ENCODE results near the gene VOPP1. TPM values are rescaled to one million over a fixed set of nuclear protein-coding genes. Genes with fewer than 3 reads are reported as not detected.
"Not testable (repeated sequence)": the region's sequence is repeated elsewhere in the genome, so short reads cannot be mapped to it uniquely, and the experiment has no call there.

VOPP1 gene
- total RNA-seq, 3 donors from 2014 or later = 28.2 to 42.6 (median 40.8) TPM

GRCh38 chr7:55513868-55514267 is 58.4 kb downstream of the VOPP1 start:
- no peaks in the 10 kb centered on the region for H3K36me3 ChIP-seq
- no peaks in the 10 kb centered on the region for H3K9me3 ChIP-seq
- no peak overlapping the region for H3K27ac ChIP-seq
- no peak overlapping the region for H3K4me3 ChIP-seq
- intact Hi-C loops (cut with DNase I; ENCODE audit: low total_unique reads) = no loop called here
- no peaks in the 10 kb centered on the region for H3K4me1 ChIP-seq
- no peak for DNase-seq (ENCODE audit: low spot score in 2 of 2)
- no peak for TF ChIP-seq CTCF (IDR thresholded peaks at IDR 0.05)
- no peak for TF ChIP-seq POLR2AphosphoS5 (IDR thresholded peaks at IDR 0.05)
- TF ChIP-seq POLR2A (IDR thresholded peaks at IDR 0.05) = no peak
- no peaks in the 10 kb centered on the region for H3K27me3 ChIP-seq

GRCh38 chr7:55512635-55513191 is 59.6 kb downstream of the VOPP1 start:
- H3K27me3 ChIP-seq = no peaks in the 10 kb centered on the region
- H3K4me3 ChIP-seq = no peak overlapping the region
- no peak overlapping the region for H3K27ac ChIP-seq
- intact Hi-C loops (cut with DNase I; ENCODE audit: low total_unique reads) = no loop called here
- TF ChIP-seq CTCF (IDR thresholded peaks at IDR 0.05) (no peak), POLR2AphosphoS5 (IDR thresholded peaks at IDR 0.05) (no peak)
- DNase-seq (ENCODE audit: low spot score in 2 of 2) = no peak
- H3K4me1 ChIP-seq = no peaks in the 10 kb centered on the region
- H3K9me3 ChIP-seq = no peaks in the 10 kb centered on the region
- no peaks in the 10 kb centered on the region for H3K36me3 ChIP-seq

- no peak overlapping the region for H3K4me3 ChIP-seq
- DNase-seq (ENCODE audit: low spot score in 2 of 2) = no peak
- no peaks in the 10 kb centered on the region for H3K4me1 ChIP-seq
- intact Hi-C loops (cut with DNase I; ENCODE audit: low total_unique reads) = no loop called here
- no peak for TF ChIP-seq POLR2AphosphoS5 (IDR thresholded peaks at IDR 0.05)
- no peak for TF ChIP-seq CTCF (IDR thresholded peaks at IDR 0.05)
- no peak for TF ChIP-seq POLR2A (IDR thresholded peaks at IDR 0.05)
- no peaks in the 10 kb centered on the region for H3K9me3 ChIP-seq
- no peaks in the 10 kb centered on the region for H3K36me3 ChIP-seq
- no peaks in the 10 kb centered on the region for H3K27me3 ChIP-seq
- H3K27ac ChIP-seq = peak overlapping the region in 1 of 2 donors; percentile 48
Observed at GRCh38 chr7:55510621-55511020, 61.7 kb downstream of the VOPP1 start.

- H3K36me3 ChIP-seq; DNase-seq (ENCODE audit: low spot score in 2 of 2); H3K4me1 ChIP-seq; H3K9me3 ChIP-seq; H3K27me3 ChIP-seq; intact Hi-C loops (cut with DNase I; ENCODE audit: low total_unique reads); H3K4me3 ChIP-seq: not testable (repeated sequence)
- peak overlapping the region in 1 of 2 donors; percentile 48 for H3K27ac ChIP-seq
Observed at GRCh38 chr7:55510206-55510605, 62.1 kb downstream of the VOPP1 start.

GRCh38 chr7:55509322-55509721 is 63.0 kb downstream of the VOPP1 start:
- intact Hi-C loops (cut with DNase I; ENCODE audit: low total_unique reads) = no loop called here
- H3K36me3 ChIP-seq = no peaks in the 10 kb centered on the region
- H3K27me3 ChIP-seq = no peaks in the 10 kb centered on the region
- no peaks in the 10 kb centered on the region for H3K4me1 ChIP-seq
- no peaks in the 10 kb centered on the region for H3K9me3 ChIP-seq
- no peak for DNase-seq (ENCODE audit: low spot score in 2 of 2)
- no peak for TF ChIP-seq POLR2AphosphoS5 (IDR thresholded peaks at IDR 0.05)
- no peak overlapping the region for H3K4me3 ChIP-seq
- peak overlapping the region in 1 of 2 donors; percentile 43 for H3K27ac ChIP-seq

- TF ChIP-seq POLR2AphosphoS5 (IDR thresholded peaks at IDR 0.05) (no peak), CTCF (IDR thresholded peaks at IDR 0.05) (no peak), POLR2A (IDR thresholded peaks at IDR 0.05) (no peak)
- no peaks in the 10 kb centered on the region for H3K27me3 ChIP-seq
- DNase-seq (ENCODE audit: low spot score in 2 of 2) = no peak
- intact Hi-C loops (cut with DNase I; ENCODE audit: low total_unique reads) = no loop called here
- no peaks in the 10 kb centered on the region for H3K4me1 ChIP-seq
- H3K9me3 ChIP-seq = no peaks in the 10 kb centered on the region
- no peak overlapping the region for H3K27ac ChIP-seq
- H3K36me3 ChIP-seq = no peaks in the 10 kb centered on the region
- no peak overlapping the region for H3K4me3 ChIP-seq
Observed at GRCh38 chr7:55508221-55509011, 63.9 kb downstream of the VOPP1 start.
